Thoracic aorta (tissue), 2 donors: ENCODE measurements around the gene IL17RC. TPM values are rescaled to one million over a fixed set of nuclear protein-coding genes. Genes with fewer than 3 reads are reported as not detected.

Experiments used
- ATAC-seq: fragments of 150-250 bp; one replicate; pipeline ENCODE4 v1.8.0; 2017; ENCODE audit warnings: low read depth; ENCODE audit not compliant: insufficient number of reproducible peaks, low FRiP score
- DNase-seq: peaks from one replicate; pipeline ENCODE4 v3.0.0-alpha.2; 2020; ENCODE audit warnings: low spot score
- H3K27ac ChIP-seq, 2 donors: fragments of 200-600 bp; sonication (generic); 1 replicate in 1 of 2; 2 replicates in 1 of 2; pipeline ENCODE4 v1.5.1; 2016; ENCODE audit warnings: mild to moderate bottlenecking in 2 of 2, moderate library complexity in 2 of 2
- H3K27me3 ChIP-seq: fragments of 200-600 bp; sonication (generic); replicated peaks from 2 replicates; pipeline ENCODE4 v1.6.0; 2016; ENCODE audit warnings: mild to moderate bottlenecking; ENCODE audit not compliant: insufficient read depth
- H3K36me3 ChIP-seq: fragments of 200-600 bp; sonication (generic); one replicate; pipeline ENCODE4 v1.5.1; 2016
- H3K4me1 ChIP-seq, 2 donors: fragments of 200-600 bp; sonication (generic); 1 replicate in 1 of 2; 2 replicates in 1 of 2; pipeline versions ENCODE4 v1.5.1 to v1.6.0; 2016; ENCODE audit warnings: low read depth in 2 of 2, mild to moderate bottlenecking in 1 of 2; ENCODE audit not compliant: control insufficient read depth in 1 of 2
- H3K4me3 ChIP-seq: fragments of 200-600 bp; sonication (generic); 2 replicates; pipeline ENCODE4 v1.5.1; 2016; ENCODE audit warnings: mild to moderate bottlenecking
- H3K9me3 ChIP-seq: fragments of 200-600 bp; sonication (generic); 2 replicates; pipeline ENCODE4 v1.5.1; 2016
- total RNA-seq, 2 donors: library from RNA; depleted of rRNA; stranded (reverse); fragments of >200 nt; gene quantifications; one replicate each; pipeline versions ENCODE4 v1.1.0 to v1.2.3, GENCODE V29; 2016
- TF ChIP-seq, protein P1 (sequence below): fragments of 200-600 bp; sonication (generic); IDR thresholded peaks from one replicate; pipeline ENCODE4 v1.5.1; 2019; ENCODE audit warnings: antibody characterized with exemption

IL17RC gene
- total RNA-seq, 2 donors from 2014 or later, result 52.2 to 59.4 TPM

DNA sequence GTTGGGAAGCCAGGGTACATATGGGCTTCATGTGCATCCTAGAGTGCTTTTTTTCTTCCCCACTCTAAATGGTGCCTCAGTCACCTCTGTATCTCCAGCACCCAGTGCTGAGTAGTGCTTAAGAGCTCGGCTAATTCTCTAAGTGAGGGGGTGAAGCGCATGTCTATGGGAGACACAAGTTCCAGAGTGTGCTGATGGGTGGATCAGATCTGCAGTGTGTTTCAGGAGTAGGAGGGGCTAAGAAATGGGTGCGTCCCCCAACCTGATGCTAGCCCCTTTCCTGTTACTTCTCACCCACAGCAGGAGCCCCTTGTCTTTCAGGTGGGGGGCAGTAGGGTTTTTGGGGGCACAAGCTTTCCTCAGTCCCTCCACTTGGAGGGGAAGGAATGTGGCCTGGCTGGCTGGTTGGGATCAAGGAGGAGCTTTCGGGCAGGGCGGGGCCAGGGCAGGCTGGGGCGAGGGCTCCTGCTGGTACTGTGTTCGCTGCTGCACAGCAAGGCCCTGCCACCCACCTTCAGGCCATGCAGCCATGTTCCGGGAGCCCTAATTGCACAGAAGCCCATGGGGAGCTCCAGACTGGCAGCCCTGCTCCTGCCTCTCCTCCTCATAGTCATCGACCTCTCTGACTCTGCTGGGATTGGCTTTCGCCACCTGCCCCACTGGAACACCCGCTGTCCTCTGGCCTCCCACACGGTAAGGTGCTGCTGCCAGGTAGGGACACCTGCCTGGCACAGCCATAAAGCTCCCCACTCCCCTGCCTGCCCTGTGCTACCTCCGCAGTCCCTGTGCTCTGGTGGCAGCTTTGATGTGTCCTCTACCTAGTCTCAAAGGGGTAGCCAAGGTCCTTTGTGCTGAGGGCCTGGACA lies 14.3 kb upstream of the IL17RC start, which contains the start of gene IL17RE:
Gene IL17RE, plus strand, starts transcription at position 477 of the 866 bp plus-strand sequence. Its CDS starts 85 bp downstream, at position 562.
- Histone ChIP-seq H3K9me3 (no peaks in the 10 kb centered on the region), H3K4me3 (peak within 1 kb of the TSS; percentile 67), H3K4me1 (peaks cover 5 to 33% of the 10 kb centered on the region in 2 donors), H3K27ac (peak within 1 kb of the TSS; percentile 73 to 76), H3K36me3 (no peaks in the 10 kb centered on the region), H3K27me3 (no peaks in the 10 kb centered on the region)
- TF ChIP-seq, protein P1, sequence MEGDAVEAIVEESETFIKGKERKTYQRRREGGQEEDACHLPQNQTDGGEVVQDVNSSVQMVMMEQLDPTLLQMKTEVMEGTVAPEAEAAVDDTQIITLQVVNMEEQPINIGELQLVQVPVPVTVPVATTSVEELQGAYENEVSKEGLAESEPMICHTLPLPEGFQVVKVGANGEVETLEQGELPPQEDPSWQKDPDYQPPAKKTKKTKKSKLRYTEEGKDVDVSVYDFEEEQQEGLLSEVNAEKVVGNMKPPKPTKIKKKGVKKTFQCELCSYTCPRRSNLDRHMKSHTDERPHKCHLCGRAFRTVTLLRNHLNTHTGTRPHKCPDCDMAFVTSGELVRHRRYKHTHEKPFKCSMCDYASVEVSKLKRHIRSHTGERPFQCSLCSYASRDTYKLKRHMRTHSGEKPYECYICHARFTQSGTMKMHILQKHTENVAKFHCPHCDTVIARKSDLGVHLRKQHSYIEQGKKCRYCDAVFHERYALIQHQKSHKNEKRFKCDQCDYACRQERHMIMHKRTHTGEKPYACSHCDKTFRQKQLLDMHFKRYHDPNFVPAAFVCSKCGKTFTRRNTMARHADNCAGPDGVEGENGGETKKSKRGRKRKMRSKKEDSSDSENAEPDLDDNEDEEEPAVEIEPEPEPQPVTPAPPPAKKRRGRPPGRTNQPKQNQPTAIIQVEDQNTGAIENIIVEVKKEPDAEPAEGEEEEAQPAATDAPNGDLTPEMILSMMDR, result no peak
- ATAC-seq (no peak), DNase-seq (no peak)

DNA sequence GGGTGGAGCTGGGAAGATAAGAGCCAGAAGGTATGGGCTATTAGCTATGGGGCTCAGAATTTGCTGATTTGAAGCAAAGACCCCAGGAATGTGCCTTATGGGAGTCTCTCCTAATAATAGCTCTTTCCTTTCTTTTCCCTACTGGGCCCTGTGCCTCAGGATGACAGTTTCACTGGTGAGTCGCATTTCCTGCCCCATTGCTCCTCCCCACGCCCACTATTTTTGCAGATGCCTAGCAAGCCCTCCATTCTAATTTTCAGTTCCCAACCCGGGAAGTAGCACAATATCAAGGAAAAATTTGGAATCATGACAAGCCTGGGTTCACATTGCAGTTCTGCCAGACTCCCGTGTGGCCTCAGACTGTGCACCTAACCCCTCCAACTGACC lies 13.7 kb upstream of the IL17RC start:
- H3K4me1 ChIP-seq, result peaks cover 2 to 27% of the 10 kb centered on the region in 2 donors
- H3K27ac ChIP-seq, result peak overlapping the region; percentile 73 to 76
- no peaks in the 10 kb centered on the region for H3K9me3 ChIP-seq
- ATAC-seq (no peak), DNase-seq (no peak)
- H3K36me3 ChIP-seq, result no peaks in the 10 kb centered on the region
- TF ChIP-seq, protein P1, result no peak
- peak overlapping the region; percentile 67 for H3K4me3 ChIP-seq
- H3K27me3 ChIP-seq, result no peaks in the 10 kb centered on the region

DNA sequence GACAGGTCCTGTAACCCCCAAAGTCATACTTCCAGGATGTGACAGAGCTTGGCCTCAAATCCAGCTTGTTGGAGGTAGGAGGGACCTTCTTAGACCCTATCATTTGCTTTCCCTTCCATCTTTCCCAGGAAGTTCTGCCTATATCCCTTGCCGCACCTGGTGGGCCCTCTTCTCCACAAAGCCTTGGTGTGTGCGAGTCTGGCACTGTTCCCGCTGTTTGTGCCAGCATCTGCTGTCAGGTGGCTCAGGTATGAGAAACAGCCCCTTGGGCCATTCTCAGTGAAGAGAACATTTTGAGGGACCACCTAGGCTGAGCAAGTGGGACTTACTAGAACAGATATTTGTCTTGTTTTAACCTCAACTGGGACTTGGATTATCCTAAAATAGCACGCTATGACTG lies 13.0 kb upstream of the IL17RC start:
- TF ChIP-seq, protein P1, result no peak
- H3K27me3 ChIP-seq, result no peaks in the 10 kb centered on the region
- H3K36me3 ChIP-seq, result no peaks in the 10 kb centered on the region
- H3K9me3 ChIP-seq, result no peaks in the 10 kb centered on the region
- no peak overlapping the region for H3K4me3 ChIP-seq
- DNase-seq, result no peak
- peak overlapping the region in 1 of 2 donors; percentile 76 for H3K27ac ChIP-seq
- ATAC-seq, result no peak
- peaks cover 0 to 21% of the 10 kb centered on the region in 2 donors for H3K4me1 ChIP-seq

DNA sequence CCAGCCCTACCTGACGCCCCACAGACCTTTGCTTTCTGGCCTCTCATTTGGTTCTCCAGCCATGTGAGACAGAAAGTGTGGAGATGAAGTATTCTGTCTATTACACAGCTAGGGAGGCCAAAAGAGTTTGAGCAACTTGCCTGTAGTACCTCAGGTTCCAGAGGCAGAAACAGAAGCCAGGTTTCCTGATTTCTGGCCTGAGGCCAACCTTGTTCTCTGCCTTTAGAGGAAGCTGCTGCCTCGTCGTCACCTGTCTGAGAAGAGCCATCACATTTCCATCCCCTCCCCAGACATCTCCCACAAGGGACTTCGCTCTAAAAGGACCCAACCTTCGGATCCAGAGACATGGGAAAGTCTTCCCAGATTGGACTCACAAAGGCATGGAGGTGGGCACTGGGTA lies 10.4 kb upstream of the IL17RC start:
- H3K9me3 ChIP-seq, result no peaks in the 10 kb centered on the region

DNA sequence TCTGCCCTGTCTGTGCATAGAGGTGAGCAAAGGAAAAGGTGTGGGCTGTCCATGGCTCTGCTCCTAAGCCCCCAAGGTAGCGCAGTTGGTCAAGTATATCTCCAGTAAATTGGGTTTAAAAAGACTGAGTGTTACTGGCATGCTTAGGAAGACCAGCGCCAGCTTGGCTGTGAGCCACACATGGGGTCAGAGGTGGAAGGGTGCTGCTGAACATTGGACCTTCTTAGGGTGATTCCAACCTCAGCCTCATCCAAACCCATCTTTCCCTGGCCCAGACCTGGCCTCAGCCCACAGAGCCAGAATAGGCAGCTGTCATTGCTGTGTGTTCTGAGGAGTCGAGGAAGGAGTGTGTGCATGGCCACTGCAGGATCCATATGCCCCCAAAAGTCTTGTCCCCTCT lies 8.6 kb upstream of the IL17RC start:
- no peaks in the 10 kb centered on the region for H3K36me3 ChIP-seq
- no peaks in the 10 kb centered on the region for H3K27me3 ChIP-seq
- DNase-seq (no peak), ATAC-seq (no peak)
- H3K4me1 ChIP-seq, result peaks cover 0 to 7% of the 10 kb centered on the region in 2 donors
- H3K9me3 ChIP-seq, result no peaks in the 10 kb centered on the region
- no peak overlapping the region for H3K4me3 ChIP-seq
- no peak overlapping the region for H3K27ac ChIP-seq
- TF ChIP-seq, protein P1, result no peak

More for the DNA sequence above, 10.4 kb upstream of the IL17RC start:
- no peak for ATAC-seq
- H3K27me3 ChIP-seq, result no peaks in the 10 kb centered on the region
- TF ChIP-seq, protein P1, result no peak
- no peaks in the 10 kb centered on the region for H3K36me3 ChIP-seq
- no peak overlapping the region for H3K4me3 ChIP-seq
- no peak for DNase-seq
- no peak overlapping the region for H3K27ac ChIP-seq
- H3K4me1 ChIP-seq, result peaks cover 0 to 21% of the 10 kb centered on the region in 2 donors
